OCI-LY7 (cell line): Measurements from ENCODE around the gene ZNF536.

ENCODE experiments used
- EZH2phosphoT487 ChIP-seq: fragments of 200-600 bp; sonication (generic); IDR thresholded peaks from 2 replicates; pipeline ENCODE4 v1.6.1; 2018; ENCODE audit warnings: low read depth, borderline replicate concordance, mild to moderate bottlenecking, mixed run types, antibody characterized with exemption, low read length, moderate library complexity, mixed read lengths
- TF ChIP-seq, protein P1 (sequence below): fragments of 200-600 bp; sonication (generic); conservative IDR thresholded peaks from 2 replicates; pipeline ENCODE4 v1.5.1; 2014; ENCODE audit warnings: mild to moderate bottlenecking, antibody characterized with exemption, low read length, moderate library complexity, mixed read lengths

- TF ChIP-seq, protein P1, sequence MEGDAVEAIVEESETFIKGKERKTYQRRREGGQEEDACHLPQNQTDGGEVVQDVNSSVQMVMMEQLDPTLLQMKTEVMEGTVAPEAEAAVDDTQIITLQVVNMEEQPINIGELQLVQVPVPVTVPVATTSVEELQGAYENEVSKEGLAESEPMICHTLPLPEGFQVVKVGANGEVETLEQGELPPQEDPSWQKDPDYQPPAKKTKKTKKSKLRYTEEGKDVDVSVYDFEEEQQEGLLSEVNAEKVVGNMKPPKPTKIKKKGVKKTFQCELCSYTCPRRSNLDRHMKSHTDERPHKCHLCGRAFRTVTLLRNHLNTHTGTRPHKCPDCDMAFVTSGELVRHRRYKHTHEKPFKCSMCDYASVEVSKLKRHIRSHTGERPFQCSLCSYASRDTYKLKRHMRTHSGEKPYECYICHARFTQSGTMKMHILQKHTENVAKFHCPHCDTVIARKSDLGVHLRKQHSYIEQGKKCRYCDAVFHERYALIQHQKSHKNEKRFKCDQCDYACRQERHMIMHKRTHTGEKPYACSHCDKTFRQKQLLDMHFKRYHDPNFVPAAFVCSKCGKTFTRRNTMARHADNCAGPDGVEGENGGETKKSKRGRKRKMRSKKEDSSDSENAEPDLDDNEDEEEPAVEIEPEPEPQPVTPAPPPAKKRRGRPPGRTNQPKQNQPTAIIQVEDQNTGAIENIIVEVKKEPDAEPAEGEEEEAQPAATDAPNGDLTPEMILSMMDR: no peak
- TF ChIP-seq EZH2phosphoT487: no peak
Measured at GRCh38 chr19:30596813-30597399, 224.7 kb downstream of the ZNF536 start.
